Breast epithelium (tissue), 4 donors: ENCODE data around the gene LMOD1. TPM values are rescaled to one million over a fixed set of nuclear protein-coding genes. Genes with fewer than 3 reads are reported as not detected.

ENCODE experiments used
- DNase-seq, 2 donors: peaks; one replicate each; pipeline ENCODE4 v3.0.0-alpha.2; 2019; ENCODE audit warnings: low spot score in 2 of 2
- H3K27ac ChIP-seq, 2 donors: fragments of 200-600 bp; sonication (generic) in 1 of 2; one replicate each; pipeline ENCODE4 v1.5.1; 2016 to 2019; ENCODE audit warnings: mild to moderate bottlenecking in 1 of 2
- H3K27me3 ChIP-seq, 2 donors: fragments of 200-600 bp; sonication (generic) in 1 of 2; one replicate each; pipeline versions ENCODE4 v1.5.1 to v1.6.0; 2017 to 2019; ENCODE audit warnings: control low read depth in 1 of 2, mild to moderate bottlenecking in 1 of 2
- H3K36me3 ChIP-seq: fragments of 200-600 bp; one replicate; pipeline ENCODE4 v1.5.1; 2019
- H3K4me1 ChIP-seq, 2 donors: fragments of 200-600 bp; sonication (generic); one replicate each; pipeline ENCODE4 v1.5.1; 2016 to 2019; ENCODE audit warnings: control low read depth in 1 of 2
- H3K4me3 ChIP-seq, 3 donors: fragments of 200-600 bp; sonication (generic); 1 replicate in 2 of 3; 2 replicates in 1 of 3; pipeline ENCODE4 v1.5.1; 2016 to 2019; ENCODE audit warnings: mild to moderate bottlenecking in 3 of 3, moderate library complexity in 2 of 3
- H3K9me3 ChIP-seq, 2 donors: fragments of 200-600 bp; sonication (generic) in 1 of 2; one replicate each; pipeline ENCODE4 v1.5.1; 2016 to 2019; ENCODE audit warnings: control low read depth in 1 of 2
- POLR2A ChIP-seq: fragments of 450-650 bp; IDR thresholded peaks from one replicate; pipeline ENCODE4 v1.6.1; 2016; ENCODE audit warnings: antibody characterized with exemption, mild to moderate bottlenecking, moderate library complexity
- POLR2AphosphoS5 ChIP-seq, 3 donors: sonication (generic); formaldehyde crosslinking; IDR thresholded peaks; one replicate each; pipeline ENCODE4 v1.6.1; 2017; ENCODE audit warnings: antibody characterized with exemption in 3 of 3
- intact Hi-C: fragments of 100-400 bp; cut with DNase I; formaldehyde crosslinking; loops from one replicate; pipeline ENCODE4 v1.15.1; 2023; ENCODE audit warnings: low total_unique reads
- total RNA-seq, 3 donors: library from RNA; depleted of rRNA; stranded (reverse); fragments of >200 nt; gene quantifications; one replicate each; pipeline ENCODE4 v1.1.0, GENCODE V29; 2016
- TF ChIP-seq, protein P1 (sequence below), 3 donors: fragments of 450-650 bp; IDR thresholded peaks; one replicate each; pipeline ENCODE4 v1.5.1; 2016 to 2017; ENCODE audit warnings: antibody characterized with exemption in 3 of 3, mild to moderate bottlenecking in 3 of 3, moderate library complexity in 3 of 3

LMOD1 gene
- total RNA-seq, 3 donors from 2014 or later = 60.0 to 92.2 (median 87.2) TPM

GRCh38 chr1:201884425-201884824 is 61.9 kb downstream of the LMOD1 start:
- Histone ChIP-seq H3K36me3 (no peaks in the 10 kb centered on the region), H3K4me1 (no peaks in the 10 kb centered on the region), H3K27ac (no peak overlapping the region), H3K4me3 (no peak overlapping the region), H3K9me3 (no peaks in the 10 kb centered on the region), H3K27me3 (no peaks in the 10 kb centered on the region)
- TF ChIP-seq POLR2A (no peak), POLR2AphosphoS5 (IDR thresholded peaks at IDR 0.05) (no peak)
- TF ChIP-seq, protein P1, sequence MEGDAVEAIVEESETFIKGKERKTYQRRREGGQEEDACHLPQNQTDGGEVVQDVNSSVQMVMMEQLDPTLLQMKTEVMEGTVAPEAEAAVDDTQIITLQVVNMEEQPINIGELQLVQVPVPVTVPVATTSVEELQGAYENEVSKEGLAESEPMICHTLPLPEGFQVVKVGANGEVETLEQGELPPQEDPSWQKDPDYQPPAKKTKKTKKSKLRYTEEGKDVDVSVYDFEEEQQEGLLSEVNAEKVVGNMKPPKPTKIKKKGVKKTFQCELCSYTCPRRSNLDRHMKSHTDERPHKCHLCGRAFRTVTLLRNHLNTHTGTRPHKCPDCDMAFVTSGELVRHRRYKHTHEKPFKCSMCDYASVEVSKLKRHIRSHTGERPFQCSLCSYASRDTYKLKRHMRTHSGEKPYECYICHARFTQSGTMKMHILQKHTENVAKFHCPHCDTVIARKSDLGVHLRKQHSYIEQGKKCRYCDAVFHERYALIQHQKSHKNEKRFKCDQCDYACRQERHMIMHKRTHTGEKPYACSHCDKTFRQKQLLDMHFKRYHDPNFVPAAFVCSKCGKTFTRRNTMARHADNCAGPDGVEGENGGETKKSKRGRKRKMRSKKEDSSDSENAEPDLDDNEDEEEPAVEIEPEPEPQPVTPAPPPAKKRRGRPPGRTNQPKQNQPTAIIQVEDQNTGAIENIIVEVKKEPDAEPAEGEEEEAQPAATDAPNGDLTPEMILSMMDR (IDR thresholded peaks at IDR 0.05) = no peak
- no peak for DNase-seq
- intact Hi-C loops = no loop called here

DNA sequence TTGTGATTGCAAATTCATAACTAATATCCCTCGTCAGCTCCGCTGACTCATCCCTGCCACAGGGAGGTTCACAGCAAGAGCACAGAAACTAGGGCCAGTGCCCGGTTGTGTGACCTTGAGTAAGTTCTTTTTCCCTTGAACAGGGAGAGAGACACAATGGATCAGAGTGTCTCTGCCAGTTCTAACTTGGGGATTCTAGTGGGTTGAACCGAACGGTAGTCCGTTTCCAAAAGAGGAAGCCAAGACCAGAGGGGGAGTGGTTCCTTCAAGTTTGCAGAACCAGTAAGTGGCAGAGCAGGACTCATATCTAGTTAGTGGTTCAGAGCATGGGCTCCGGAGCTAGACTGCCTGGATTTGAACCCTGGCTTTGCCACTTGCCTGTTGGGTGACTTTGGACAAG is 62.6 kb downstream of the LMOD1 start:
- DNase-seq = peak in 1 of 2 donors; percentile 14
- TF ChIP-seq, protein P1 (IDR thresholded peaks at IDR 0.05) = no peak
- no peak for TF ChIP-seq POLR2A
- no peak for TF ChIP-seq POLR2AphosphoS5 (IDR thresholded peaks at IDR 0.05)
- intact Hi-C loops = no loop called here
- H3K27me3 ChIP-seq = no peaks in the 10 kb centered on the region
- H3K4me1 ChIP-seq = no peaks in the 10 kb centered on the region
- no peaks in the 10 kb centered on the region for H3K36me3 ChIP-seq
- H3K27ac ChIP-seq = no peak overlapping the region
- H3K9me3 ChIP-seq = no peaks in the 10 kb centered on the region
- H3K4me3 ChIP-seq = no peak overlapping the region

- Histone ChIP-seq H3K36me3 (no peaks in the 10 kb centered on the region), H3K9me3 (no peaks in the 10 kb centered on the region), H3K27ac (no peak overlapping the region), H3K4me1 (no peaks in the 10 kb centered on the region), H3K4me3 (no peak overlapping the region), H3K27me3 (no peaks in the 10 kb centered on the region)
- DNase-seq = no peak
- intact Hi-C loops = no loop called here
- TF ChIP-seq, protein P1 (IDR thresholded peaks at IDR 0.05) = no peak
- TF ChIP-seq POLR2A (no peak), POLR2AphosphoS5 (IDR thresholded peaks at IDR 0.05) (no peak)
These were observed 63.1 kb downstream of the LMOD1 start for GRCh38 chr1:201883266-201883665.

GRCh38 chr1:201882665-201883132 is 63.6 kb downstream of the LMOD1 start:
- peak in 1 of 2 donors; percentile 10 for DNase-seq
- H3K4me1 ChIP-seq = no peaks in the 10 kb centered on the region
- H3K27me3 ChIP-seq = no peaks in the 10 kb centered on the region
- H3K36me3 ChIP-seq = no peaks in the 10 kb centered on the region
- TF ChIP-seq POLR2AphosphoS5 (IDR thresholded peaks at IDR 0.05) = no peak
- no peak for TF ChIP-seq POLR2A
- H3K4me3 ChIP-seq = no peak overlapping the region
- no peak overlapping the region for H3K27ac ChIP-seq
- intact Hi-C loops = no loop called here
- no peaks in the 10 kb centered on the region for H3K9me3 ChIP-seq

DNA sequence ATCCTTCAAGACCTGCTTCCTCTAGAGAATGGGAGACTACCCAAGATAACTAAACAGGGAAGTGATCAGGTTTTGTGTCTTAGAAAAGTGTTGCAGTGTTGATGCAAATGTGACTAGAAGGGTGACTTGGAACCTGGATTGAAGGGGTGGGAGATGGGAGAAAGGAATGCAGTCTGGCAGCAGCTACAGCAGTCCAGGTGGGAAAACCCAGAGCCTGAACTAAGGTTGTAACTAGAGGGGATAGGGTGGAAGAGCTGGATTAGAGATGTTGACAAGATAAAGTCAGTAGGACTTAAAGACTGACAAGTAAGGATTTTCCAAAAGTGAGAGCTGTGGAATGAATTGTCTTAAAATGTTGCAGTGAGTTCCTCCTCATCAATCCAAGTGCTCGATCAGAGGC is 64.7 kb downstream of the LMOD1 start:
- DNase-seq = no peak
- TF ChIP-seq POLR2A (no peak), POLR2AphosphoS5 (IDR thresholded peaks at IDR 0.05) (no peak)
- TF ChIP-seq, protein P1 (IDR thresholded peaks at IDR 0.05) = no peak
- no peaks in the 10 kb centered on the region for H3K4me1 ChIP-seq
- H3K9me3 ChIP-seq = no peaks in the 10 kb centered on the region
- no peaks in the 10 kb centered on the region for H3K36me3 ChIP-seq
- H3K4me3 ChIP-seq = no peak overlapping the region
- H3K27me3 ChIP-seq = no peaks in the 10 kb centered on the region
- H3K27ac ChIP-seq = no peak overlapping the region
- intact Hi-C loops = no loop called here
